G401 (cell line): Measurements from ENCODE around the gene EIF4EBP3. TPM values are rescaled to one million over a fixed set of nuclear protein-coding genes. Genes with fewer than 3 reads are reported as not detected.

Experiments
- DNase-seq: peaks from one replicate; pipeline ENCODE4 v3.0.0-alpha.2; 2015; ENCODE audit warnings: low spot score
- in situ Hi-C: cut with HindIII; loops from 2 replicates; pipeline ENCODE4 v1.10.0; 2016; ENCODE audit warnings: low sequenced_read_pairs, mixed read lengths
- total RNA-seq: library from RNA; depleted of rRNA; stranded (reverse); fragments of >200 nt; shearing (Covaris generic); gene quantifications from 2 replicates; pipeline ENCODE4 v1.2.3, GENCODE V29; 2014; rRNA removed

EIF4EBP3 gene
- total RNA-seq = 1.3 TPM in 1 of 2 replicates, not detected in the other

DNA sequence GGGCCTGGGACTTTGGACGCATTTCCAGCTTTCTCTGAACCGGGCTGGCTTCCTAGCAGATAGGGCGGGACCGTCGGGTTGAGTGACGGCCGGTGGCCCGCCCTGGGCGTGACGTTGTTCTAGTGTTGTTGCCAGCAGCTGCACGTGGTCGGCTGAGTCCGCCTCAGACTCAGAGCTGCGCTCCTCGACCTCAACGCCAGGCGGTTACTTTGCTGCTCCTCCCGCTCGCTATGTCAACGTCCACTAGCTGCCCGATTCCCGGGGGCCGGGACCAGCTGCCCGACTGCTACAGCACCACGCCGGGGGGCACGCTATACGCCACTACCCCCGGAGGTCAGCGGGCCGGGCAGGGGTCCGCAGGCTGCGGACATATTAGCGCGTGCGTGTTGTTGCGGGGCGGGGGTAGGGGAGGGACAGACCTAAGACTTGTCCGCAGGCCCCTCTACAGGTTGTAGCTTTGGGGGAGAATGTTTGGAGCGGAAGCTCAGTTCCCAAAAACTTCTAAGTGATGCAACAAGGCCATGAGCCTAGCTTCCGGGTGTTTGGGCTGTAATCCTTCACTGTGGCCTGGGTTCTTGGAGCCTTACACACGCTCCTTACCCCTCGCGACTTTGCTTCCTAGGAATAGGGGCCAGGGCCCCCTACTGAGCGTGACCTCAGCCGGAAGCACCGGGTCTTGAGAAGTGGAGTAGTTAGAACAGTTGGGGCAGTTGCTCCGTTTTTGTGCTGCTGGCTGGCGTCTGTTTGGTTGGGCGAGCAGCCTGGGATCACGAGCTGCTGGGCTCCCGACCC, at the start of gene EIF4EBP3:
Gene EIF4EBP3 (plus strand): TSS at position 155 of the 792 bp plus-strand sequence. CDS start 76 bp downstream, at position 231.
- DNase-seq = peak; percentile 97
- in situ Hi-C loops = no loop called here

DNA sequence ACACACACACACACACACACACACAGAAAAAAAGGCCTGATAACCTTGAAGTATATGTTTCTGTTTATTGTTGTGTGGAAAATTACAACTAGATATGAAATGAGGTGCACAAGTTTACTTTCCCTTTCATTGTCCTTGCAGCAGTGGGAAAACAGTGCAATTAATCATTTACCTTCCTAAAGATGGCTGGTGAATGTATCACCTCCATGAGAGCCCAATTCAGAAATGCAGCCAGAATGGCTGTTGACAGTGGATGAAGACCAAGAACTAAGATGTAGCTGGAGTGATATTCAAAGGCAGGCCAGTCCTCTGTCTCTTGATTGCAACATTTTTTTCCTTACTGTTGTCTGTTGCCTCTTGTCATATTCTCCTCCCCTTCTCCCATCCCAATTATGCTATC, 49.6 kb upstream of the EIF4EBP3 start:
- in situ Hi-C loops = no loop called here
- no peak for DNase-seq

DNA sequence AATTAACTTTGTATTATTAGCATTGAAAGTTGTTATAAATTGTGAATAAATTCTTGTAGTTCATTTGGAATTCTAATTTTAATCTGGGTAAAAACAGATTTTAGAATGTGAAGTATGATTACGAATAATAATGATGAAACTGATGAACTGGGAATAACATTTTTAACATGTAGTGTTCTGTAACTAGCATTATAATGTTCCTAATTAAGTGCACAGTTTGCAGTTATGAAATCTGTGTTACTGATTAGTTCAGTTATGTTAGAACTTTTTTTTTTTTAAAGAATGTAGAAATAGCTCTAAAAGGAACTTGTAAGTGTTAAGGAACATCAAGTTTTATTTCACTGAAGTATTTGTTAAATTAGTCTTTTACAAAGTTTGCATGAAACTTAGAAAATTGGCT, 48.9 kb upstream of the EIF4EBP3 start:
- in situ Hi-C loops = no loop called here

DNA sequence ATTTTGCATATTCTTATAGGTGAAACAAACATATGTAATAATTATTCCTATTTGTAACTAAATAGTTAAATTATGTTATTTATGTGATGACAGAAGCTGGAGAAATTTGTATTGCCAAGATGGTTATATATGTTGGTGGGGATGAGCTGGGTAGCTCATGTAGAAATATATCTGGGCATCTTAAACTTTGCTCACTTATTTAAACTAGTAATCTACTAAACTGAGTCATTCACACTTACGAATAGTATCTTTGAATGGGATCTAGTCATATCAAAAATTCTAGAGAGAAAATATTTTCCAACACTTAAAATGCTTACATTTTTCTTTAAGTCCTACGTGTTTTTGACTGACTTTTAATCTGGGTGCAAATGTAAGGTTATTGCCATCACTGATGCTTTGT, 44.6 kb upstream of the EIF4EBP3 start:
- no peak for DNase-seq
- in situ Hi-C loops = no loop called here

More for the DNA sequence above, 48.9 kb upstream of the EIF4EBP3 start:
- DNase-seq = no peak

DNA sequence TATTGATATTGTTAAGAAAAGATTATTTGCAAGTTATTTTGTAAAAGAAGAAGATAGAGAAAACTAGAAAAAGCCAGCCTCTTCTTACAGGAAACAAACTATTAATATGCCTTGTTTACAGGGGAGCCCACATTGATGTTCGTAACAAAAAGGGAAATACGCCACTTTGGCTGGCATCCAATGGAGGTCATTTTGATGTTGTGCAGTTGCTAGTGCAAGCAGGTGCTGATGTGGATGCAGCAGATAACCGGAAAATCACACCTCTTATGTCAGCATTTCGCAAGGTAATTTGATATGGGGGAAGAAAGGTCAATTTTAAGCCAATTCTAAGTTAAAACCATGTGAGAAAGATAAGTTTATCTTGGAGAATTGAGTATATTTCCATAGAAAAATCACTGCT, 37.6 kb upstream of the EIF4EBP3 start:
- in situ Hi-C loops = no loop called here

DNA sequence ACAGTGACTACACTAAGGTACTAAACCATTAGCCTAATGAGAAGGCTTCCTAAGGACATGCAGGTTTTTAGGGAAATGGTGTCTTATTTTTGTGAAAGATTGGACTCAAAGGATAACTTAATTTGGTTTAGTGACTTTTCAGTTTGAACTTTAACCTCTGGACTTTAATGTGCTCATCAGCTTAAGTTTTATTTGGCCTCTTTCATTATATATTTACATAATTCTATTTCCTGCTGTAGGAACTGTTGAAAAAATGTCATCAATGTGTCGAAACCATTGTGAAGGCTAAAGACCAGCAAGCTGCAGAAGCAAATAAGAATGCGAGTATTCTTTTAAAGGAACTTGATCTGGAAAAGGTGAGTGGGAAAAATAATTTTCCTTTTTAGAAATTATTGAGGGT, 34.3 kb upstream of the EIF4EBP3 start:
- in situ Hi-C loops = no loop called here
- DNase-seq = no peak

More for the DNA sequence above, 37.6 kb upstream of the EIF4EBP3 start:
- DNase-seq = no peak

DNA sequence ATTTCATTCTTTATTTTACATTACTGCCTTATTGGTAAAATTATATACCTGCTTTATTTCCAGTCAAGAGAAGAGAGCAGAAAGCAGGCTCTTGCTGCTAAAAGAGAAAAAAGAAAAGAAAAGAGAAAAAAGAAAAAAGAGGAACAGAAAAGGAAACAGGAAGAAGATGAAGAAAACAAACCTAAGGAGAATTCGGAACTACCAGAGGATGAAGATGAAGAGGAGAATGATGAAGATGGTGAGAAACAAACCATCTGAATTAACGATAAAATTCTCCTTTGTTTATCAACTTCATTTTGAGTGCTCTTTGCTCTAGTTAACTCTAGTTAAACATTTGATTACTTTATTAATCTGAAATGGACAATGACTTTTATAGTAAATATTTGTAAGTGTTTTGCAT, 23.5 kb upstream of the EIF4EBP3 start:
- in situ Hi-C loops = no loop called here
- no peak for DNase-seq

DNA sequence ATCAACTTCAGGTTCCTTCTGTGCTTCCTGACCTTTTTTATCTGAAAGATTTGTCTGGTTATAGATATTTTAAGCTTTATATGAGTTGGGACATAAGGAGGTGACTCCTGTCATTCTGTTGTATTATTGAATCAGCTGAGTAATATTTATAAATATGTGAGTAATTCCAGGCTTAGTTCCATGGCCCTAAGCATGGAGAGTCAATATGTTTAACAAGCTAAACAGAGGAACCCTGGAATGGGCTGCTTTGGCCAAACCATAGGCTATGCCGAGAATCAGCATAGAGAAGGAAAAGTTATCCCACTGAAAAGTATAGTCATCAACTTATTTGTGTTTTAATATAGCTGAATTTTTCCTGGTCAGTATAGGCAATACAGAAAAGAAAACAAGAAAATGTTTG, 7.2 kb upstream of the EIF4EBP3 start:
- in situ Hi-C loops = no loop called here
- DNase-seq = no peak

DNA sequence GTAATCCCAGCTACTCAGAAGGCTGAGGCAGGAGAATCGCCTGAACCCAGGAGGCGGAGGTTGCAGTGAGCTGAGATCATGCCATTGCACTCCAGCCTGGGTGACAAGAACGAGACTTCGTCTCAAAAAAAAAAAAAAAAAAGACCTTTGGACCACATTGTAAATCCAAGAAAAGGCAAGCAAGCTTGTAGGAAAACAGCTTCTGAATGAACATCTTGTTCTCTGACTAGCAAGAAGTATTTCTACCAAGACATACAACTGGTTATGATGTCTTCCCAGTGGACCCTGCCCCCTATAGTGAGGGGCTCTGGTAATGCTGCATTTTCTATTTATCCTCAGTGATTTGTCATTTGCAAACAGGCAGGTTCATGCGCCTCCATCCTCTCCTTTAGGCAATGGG, 4.5 kb upstream of the EIF4EBP3 start:
- no peak for DNase-seq
- in situ Hi-C loops = no loop called here

DNA sequence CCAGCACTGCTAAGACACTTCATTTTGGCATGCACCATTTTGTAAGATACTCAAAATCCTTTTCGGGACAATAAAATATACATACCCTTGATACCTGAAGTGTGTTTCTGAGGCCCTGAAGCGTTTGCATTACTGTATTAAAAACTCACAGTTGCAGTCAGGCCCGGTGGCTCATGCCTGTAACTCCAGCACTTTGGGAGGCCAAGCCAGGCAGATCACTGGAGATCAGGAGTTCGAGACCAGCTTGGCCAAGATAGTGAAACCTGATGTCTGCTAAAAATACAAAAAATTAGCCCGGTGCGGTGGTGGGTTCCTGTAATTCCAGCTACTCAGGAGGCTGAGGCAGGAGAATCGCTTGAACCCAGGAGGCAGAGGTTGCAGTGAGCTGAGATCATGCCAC, 2.5 kb upstream of the EIF4EBP3 start:
- no peak for DNase-seq
- in situ Hi-C loops = no loop called here

DNA sequence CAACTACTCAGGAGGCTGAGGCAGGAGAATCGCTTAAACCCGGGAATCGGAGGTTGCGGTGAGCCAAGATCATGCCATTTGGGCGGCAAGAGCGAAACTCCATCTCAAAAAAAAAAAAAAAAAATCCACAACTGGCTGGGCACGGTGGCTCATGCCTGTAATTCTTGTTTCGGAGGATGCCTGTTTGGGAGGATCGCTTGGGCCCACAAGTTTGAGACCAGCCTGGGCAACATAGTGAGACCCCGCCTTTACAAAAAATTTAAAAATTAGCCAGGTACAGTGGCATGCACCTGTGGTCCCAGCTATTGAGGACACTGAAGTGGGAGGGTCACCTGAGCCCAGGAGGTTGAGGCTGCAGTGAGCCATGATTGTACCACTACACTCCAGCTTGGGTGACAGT, 1.9 kb upstream of the EIF4EBP3 start:
- in situ Hi-C loops = no loop called here
- DNase-seq = no peak

DNA sequence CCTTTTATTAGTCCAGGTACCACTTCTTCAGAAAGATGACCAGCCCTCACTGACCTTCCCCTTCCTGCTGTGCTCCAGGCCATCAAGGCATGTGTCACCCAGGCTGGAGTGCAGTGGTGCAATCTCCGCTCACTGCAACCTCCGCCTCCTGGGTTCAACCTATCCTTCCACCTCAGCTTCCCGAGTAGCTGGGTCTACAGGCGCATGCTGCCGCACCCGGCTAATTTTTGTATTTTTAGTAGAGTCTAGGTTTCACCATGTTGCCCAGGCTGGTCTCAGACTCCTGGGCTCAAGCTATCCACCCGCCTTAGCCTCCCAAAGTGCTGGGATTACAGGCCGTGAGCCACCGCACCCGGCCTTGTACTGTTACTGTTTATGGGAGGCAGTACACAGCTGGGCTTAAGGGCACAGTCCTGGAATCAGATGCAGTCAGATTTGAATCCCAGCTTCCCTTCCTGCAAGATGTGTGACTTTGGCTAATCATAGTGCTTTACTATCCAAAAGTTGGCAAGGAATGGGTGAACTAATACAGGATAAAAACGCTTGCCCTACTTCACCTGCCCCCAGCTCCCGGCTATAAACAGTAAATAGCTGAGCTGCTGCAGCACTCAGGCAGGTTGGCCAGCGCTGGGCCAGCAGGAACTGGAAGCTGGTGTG, 483 bp upstream of the EIF4EBP3 start:
- in situ Hi-C loops = no loop called here
- DNase-seq = no peak

DNA sequence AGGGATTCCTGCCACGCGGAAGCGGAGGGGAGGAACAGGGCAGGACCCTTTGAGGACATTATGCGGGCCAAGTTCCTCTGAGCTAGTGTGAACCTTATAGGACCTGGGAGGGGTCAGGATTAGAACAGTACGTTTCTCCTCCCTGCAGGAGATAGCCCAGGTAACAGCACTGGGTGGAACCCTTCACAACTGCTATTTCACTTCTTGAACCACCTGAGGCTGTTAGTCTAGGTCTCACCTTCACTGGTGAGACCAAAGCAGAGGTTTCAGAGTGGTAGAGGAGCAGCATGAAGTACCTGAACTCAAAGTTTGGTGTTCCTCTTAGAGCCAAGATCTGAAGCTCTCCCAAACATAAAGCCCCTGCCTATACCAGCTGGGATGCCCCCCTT, 832 bp downstream of the EIF4EBP3 start:
- in situ Hi-C loops = no loop called here
- no peak for DNase-seq

DNA sequence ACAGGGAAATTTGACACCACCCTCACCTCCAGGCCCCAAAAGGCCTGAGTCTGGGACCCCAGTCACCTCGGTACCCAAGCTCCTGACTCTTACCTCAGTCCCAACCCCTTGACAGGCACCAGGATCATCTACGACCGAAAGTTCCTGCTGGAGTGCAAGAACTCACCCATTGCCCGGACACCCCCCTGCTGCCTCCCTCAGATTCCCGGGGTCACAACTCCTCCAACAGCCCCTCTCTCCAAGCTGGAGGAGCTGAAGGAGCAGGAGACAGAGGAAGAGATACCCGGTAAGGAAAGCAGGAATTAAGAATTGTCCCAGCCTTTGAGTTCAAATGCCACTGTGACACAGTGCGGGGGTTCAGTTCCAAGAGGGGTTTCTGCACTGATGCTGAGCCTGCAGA, 1.3 kb downstream of the EIF4EBP3 start:
- no peak for DNase-seq

DNA sequence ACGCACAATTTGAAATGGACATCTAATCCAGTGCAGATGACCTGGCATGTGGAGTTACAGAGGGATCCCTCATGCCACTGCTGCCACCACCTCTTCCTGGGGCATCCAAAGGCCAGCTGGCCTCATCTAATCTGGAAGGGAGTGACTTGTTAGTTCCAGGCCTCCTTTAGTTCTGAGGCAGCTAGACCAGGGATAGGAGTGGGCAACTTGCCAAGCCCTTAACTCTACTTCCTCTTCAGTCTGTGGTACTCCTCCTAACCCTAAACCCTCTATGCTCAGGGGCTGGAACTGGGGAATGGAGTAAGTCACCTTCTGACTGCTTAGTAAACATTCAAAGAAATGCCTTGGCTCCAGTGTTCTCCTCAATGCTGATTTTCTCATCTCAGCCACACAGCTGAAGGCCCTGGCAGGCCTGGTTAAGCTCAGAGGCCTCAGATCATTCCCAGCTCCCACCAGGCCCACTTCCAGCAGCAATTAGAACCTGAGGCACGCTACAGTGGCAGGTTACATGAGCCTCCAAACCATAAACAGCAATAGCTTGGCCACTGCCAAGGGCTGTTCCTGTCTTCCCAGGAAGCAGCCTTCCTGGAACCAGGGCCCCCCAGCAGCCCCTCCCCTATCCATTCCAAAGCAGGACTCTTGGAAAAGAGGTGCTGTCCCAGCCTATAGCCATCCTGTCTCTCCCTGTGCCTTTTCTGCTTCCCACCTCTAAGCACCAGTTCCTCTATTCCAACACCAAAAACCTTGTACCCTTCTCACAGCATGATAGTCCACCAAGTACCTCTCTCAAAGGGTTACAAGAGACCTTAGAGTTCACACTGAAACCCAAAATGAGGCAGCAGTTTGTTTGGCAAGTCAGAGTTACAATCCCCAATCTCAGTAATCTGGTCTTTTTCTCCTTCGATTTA, 2.0 kb downstream of the EIF4EBP3 start:
- no peak for DNase-seq
- in situ Hi-C loops = no loop called here

More for the DNA sequence above, 1.3 kb downstream of the EIF4EBP3 start:
- in situ Hi-C loops = no loop called here

DNA sequence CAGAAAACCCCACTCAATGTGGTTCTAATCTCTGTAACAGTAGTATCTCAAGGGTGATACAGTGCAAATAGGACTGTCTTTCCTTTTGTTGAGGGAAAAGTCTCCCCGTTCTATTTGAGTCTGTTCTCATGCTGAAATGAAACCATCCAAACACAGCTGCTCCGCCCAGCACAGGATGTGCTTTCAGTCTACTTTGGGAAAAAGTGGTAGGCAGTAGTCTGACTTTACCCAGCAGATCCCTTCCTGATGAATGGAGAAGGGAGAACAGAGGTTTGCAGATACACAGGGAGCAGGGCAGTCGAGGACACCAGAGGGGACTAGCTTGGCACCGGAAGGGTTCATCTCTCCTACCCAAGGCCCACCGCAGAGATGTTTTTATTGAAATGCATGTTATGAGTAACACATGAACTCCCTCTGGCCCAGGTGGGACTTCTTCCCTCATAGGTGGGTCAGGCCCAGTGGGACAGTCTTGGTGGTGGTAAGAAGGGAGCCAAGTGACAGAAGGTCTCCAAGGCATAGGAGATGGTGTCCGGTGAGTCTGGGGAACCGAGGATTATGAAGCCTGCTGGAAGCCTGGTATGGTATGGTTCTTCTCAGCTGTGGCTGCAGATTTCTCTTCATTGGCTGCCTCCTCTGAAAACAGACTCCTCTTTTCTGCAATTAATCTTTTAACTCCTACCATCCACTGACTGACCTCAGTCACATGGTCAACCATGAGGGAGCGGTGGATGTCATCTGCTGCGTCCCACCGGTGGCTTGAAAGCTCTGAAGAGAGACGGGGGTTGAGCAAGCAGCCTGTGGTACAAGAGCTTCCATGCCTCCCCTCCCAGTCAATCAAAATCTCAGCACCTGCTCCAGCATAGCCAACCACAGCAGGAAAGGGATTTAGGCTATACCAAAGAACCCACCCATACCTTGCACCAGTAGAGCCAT, 3.0 kb downstream of the EIF4EBP3 start:
- in situ Hi-C loops = no loop called here

DNA sequence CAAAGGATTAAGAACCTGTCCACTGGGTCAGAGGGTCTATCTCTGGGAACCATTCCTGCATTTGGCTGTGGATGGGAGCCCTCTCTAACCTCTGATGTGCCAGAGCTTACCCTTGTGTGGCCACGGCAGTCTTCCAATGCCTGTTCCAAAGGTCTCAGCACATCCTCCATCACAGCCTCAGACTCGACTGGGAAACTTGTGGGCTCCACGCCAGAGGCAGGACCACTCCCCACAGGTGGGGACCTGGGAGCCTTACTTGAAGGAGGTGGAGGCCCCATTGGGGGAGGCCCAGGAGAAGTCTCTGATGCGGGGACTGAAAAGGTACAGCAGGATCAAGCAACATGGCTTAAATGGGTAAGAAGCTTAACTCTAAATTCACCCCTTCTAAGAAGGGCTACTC, 4.4 kb downstream of the EIF4EBP3 start:
- in situ Hi-C loops = no loop called here

More for the DNA sequence above, 3.0 kb downstream of the EIF4EBP3 start:
- no peak for DNase-seq

DNA sequence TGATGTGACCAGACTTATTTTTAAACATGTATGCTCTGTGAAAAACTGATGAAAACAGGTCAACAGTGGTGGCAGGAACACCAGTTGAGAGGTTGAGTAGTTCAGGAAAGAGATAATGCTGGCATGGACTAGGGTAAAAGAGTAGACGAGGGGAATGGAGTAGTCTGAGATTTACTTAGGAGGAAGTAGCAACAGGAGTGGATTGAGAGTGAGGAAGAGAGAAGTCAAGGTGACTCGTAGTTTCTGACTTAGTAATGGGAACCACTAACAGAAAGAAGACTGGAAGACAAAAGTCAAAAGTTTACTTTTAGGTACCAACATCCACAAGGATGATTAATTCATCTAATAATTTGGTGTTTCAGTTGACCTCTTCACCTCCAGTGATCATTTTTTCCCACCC, 6.2 kb downstream of the EIF4EBP3 start:
- DNase-seq = no peak
- in situ Hi-C loops = no loop called here

More for the DNA sequence above, 4.4 kb downstream of the EIF4EBP3 start:
- DNase-seq = no peak

DNA sequence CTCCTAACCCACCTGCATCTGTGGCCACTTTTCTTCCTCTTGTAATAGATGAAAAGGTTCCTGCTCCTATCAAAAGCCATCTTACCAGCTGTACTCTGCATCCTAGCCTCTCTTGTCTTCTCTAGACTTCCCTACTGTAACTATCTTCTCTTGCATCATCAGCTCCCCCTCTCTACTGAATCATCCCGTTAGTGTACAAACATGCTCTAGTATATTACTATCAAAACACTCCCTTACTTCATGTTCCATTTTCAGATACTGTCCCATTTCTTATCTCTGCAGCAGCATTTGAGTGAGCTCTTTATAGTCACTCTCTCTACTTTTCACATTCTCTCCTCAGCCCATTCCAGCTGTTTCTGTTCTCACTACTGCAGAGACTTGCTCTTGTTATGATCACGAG, 7.0 kb downstream of the EIF4EBP3 start:
- DNase-seq = no peak
- in situ Hi-C loops = no loop called here
